Measurements from ENCODE around the gene RNF26. TPM values are rescaled to one million over a fixed set of nuclear protein-coding genes. Genes with fewer than 3 reads are reported as not detected.

The RNF26 gene
- total and polyA plus RNA-seq, 2 donors from 2014 or later = 18.2 to 23.5 TPM

DNA sequence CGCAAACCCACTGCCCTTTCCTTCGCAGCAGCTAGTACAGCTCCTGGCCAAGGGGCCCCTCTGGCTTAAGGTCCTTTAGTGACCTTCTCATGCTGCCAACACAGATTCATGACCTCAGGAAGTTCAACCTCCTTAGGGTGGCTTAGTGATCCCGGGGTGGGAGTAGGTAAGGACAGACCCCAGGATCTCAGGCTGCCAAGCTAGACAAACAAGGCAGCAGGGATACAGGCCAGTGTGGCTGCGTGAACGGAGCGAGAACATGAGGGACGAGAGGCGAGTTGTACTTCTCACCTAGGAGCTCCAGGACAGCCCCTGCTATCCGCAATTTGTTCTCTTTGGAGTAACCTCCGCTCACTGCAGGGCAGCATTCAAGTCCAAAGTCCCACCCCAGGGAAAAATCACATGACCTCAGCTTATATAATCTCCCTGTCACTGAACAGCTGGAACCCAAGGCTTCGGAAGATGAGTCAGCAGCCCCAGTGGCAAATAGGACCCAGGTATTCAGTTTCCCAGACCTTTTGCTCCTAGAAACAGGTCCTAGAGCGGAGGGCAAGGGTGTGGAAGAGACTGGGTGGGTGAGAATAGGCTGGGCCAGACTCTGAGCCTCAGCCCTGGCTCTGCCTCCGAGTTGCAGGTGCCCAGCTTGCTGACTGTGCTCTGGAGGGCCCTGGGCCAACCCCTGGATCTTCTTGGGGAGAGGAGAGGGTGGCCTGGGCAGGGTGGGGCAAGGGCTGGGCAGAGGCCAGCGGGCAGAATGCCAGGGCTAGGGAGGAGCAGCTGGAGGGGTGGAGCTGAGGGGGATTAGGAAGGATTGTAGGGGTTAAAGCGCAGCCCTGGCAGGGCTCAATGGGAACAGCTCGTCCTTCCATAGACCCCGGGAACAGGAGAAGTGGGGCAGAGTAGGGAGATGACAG lies 34.1 kb downstream of the RNF26 start:
- no peaks in the 10 kb centered on the region for H3K27me3 ChIP-seq (ENCODE audit: control insufficient read depth, insufficient read depth, low read length)
- intact Hi-C loops (cut with DNase I) = no loop called here
- H3K36me3 ChIP-seq (ENCODE audit: control insufficient read depth in 2 of 3, insufficient read depth in 3 of 3, low read length in 3 of 3) = no peaks in the 10 kb centered on the region
- H3K9ac ChIP-seq (ENCODE audit: low read length in 3 of 3) = peak overlapping the region in 2 of 3 donors; percentile 54 to 78
- TF ChIP-seq CTCF (IDR thresholded peaks at IDR 0.05; ENCODE audit: borderline replicate concordance, extremely low read depth, insufficient read depth) = no peak
- DNase-seq = peak in 4 of 5 donors; percentile 62 to 93 (median 74)
- peak overlapping the region in 2 of 3 donors; percentile 5 to 53 for H3K4me3 ChIP-seq (ENCODE audit: low read length in 3 of 3)
- H3K4me1 ChIP-seq (ENCODE audit: control insufficient read depth in 2 of 3, insufficient read depth in 2 of 3, low read depth in 1 of 3, low read length in 3 of 3) = peaks cover 7 to 68% (median 46%) of the 10 kb centered on the region in 3 donors
- no peaks in the 10 kb centered on the region for H3K9me3 ChIP-seq (ENCODE audit: control insufficient read depth in 2 of 3, insufficient read depth in 1 of 3, low read length in 3 of 3)
- FAIRE-seq = no peak
- H3K27ac ChIP-seq (ENCODE audit: low read depth in 2 of 2, low read length in 2 of 2) = peak overlapping the region; percentile 91 to 97

DNA sequence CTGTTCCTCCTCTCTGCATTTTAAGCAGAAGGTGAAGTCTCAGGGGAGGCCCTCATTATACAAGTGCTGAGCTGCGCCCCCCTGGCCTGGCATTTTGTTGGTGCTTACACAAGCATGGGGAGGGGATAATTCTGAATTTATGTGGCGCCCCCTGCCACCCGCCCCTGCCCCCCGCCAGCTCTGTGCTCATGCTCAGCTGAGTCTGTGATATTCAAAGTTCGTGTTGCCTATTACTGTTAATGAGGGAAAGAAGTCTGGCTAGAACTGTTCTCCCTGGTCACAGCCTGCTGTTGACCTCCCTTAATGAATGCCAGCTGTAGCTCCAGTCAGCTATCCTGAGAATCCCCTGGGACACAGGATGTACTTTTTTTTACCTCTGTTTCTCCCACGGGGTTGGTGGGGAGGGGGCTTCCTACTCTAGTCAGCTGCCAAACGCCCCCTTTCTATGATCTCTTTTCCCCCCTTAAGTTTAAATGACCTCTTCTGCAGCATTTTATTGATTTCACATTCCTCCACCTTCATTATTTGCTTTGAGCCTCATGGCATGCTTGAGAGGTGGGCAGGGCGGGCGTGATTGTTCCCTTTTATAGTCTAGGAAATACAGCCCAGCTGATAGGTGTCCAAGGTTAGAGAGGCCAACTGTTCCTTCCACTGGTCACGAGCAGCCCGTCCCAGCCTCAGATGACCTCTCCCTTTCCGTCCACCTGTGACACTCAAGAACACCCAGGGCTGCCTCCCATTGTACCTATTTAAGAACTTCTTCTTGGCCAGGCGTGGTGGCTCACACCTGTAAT lies 35.0 kb downstream of the RNF26 start:
- intact Hi-C loops (cut with DNase I) = no loop called here
- DNase-seq = peak; percentile 22 to 78 (median 61)
- peaks cover 7 to 71% (median 54%) of the 10 kb centered on the region in 3 donors for H3K4me1 ChIP-seq (ENCODE audit: control insufficient read depth in 2 of 3, insufficient read depth in 2 of 3, low read depth in 1 of 3, low read length in 3 of 3)
- no peaks in the 10 kb centered on the region for H3K27me3 ChIP-seq (ENCODE audit: control insufficient read depth, insufficient read depth, low read length)
- peak overlapping the region in 1 of 3 donors; percentile 53 for H3K4me3 ChIP-seq (ENCODE audit: low read length in 3 of 3)
- TF ChIP-seq CTCF (IDR thresholded peaks at IDR 0.05; ENCODE audit: borderline replicate concordance, extremely low read depth, insufficient read depth) = no peak
- H3K27ac ChIP-seq (ENCODE audit: low read depth in 2 of 2, low read length in 2 of 2) = peak overlapping the region; percentile 91 to 97
- no peak for FAIRE-seq
- H3K9ac ChIP-seq (ENCODE audit: low read length in 3 of 3) = peak overlapping the region in 1 of 3 donors; percentile 78
- H3K9me3 ChIP-seq (ENCODE audit: control insufficient read depth in 2 of 3, insufficient read depth in 1 of 3, low read length in 3 of 3) = no peaks in the 10 kb centered on the region
- no peaks in the 10 kb centered on the region for H3K36me3 ChIP-seq (ENCODE audit: control insufficient read depth in 2 of 3, insufficient read depth in 3 of 3, low read length in 3 of 3)

DNA sequence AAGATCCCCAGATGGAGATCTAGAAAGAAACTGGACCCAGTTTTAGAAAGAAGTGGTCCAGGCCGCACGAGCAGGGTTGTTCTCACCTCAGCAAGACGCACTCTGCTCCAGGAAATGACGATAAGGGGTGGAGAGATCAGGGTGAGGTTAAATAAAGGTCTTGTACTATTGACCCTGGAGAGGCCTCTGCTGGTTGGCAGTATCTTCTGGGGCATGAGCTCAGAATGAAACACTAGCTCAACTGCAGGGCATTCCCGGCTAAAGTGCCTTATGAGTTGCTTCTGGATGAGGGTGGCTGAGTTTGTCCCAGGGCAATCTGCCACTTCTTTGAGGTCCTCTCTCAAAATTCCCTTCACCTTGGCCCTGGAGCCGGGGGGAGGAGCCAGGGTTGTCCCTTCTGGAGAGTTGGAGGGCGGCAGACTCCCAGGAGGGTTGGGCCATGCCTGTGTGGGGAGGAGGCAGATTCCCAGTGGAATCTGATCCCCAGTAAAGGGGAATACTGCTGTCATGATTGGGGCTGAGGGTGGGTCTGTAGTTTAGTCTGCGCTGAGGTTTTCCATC lies 36.2 kb downstream of the RNF26 start:
- Histone ChIP-seq H3K36me3 (ENCODE audit: control insufficient read depth in 2 of 3, insufficient read depth in 3 of 3, low read length in 3 of 3) (no peaks in the 10 kb centered on the region), H3K9ac (ENCODE audit: low read length in 3 of 3) (peak overlapping the region in 1 of 3 donors; percentile 78), H3K27me3 (ENCODE audit: control insufficient read depth, insufficient read depth, low read length) (no peaks in the 10 kb centered on the region), H3K27ac (ENCODE audit: low read depth in 2 of 2, low read length in 2 of 2) (peak overlapping the region; percentile 91 to 97), H3K9me3 (ENCODE audit: control insufficient read depth in 2 of 3, insufficient read depth in 1 of 3, low read length in 3 of 3) (no peaks in the 10 kb centered on the region), H3K4me3 (ENCODE audit: low read length in 3 of 3) (peak overlapping the region in 2 of 3 donors; percentile 51 to 53), H3K4me1 (ENCODE audit: control insufficient read depth in 2 of 3, insufficient read depth in 2 of 3, low read depth in 1 of 3, low read length in 3 of 3) (peaks cover 7 to 68% (median 52%) of the 10 kb centered on the region in 3 donors)
- FAIRE-seq (no peak), DNase-seq (peak in 4 of 5 donors; percentile 32 to 86 (median 48))
- intact Hi-C loops (cut with DNase I) = no loop called here
- no peak for TF ChIP-seq CTCF (IDR thresholded peaks at IDR 0.05; ENCODE audit: borderline replicate concordance, extremely low read depth, insufficient read depth)
